RWPE1 (cell line): ENCODE measurements around the gene LIFR.

Experiments
- CTCF ChIA-PET: fragments of 350-600 bp; sonication (Branson Sonifier 250); formaldehyde crosslinking; extraction: SDS; loops from one replicate; lab custom pipeline; 2021; lab: Yijun Ruan, JAX
- POLR2A ChIA-PET: fragments of 400-600 bp; formaldehyde crosslinking; extraction: SDS; loops from one replicate; lab custom pipeline; 2020; ENCODE audit warnings: antibody characterized with exemption; ENCODE audit not compliant: low non-redundant PET; lab: Yijun Ruan, JAX
- DNase-seq: peaks from one replicate; pipeline ENCODE4 v3.0.0; 2012; ENCODE audit warnings: low spot score
- H3K27ac ChIP-seq: fragments of 450-650 bp; 2 replicates; pipeline ENCODE4 v1.5.1; 2017
- CTCF ChIP-seq: fragments of 450-650 bp; conservative IDR thresholded peaks from 2 replicates; pipeline ENCODE4 v1.5.1; 2017; ENCODE audit warnings: low read depth, mild to moderate bottlenecking

Gene LIFR

GRCh38 chr5:38543886-38544285 lies 12.6 kb downstream of the LIFR start:
- DNase-seq = no peak
- TF ChIP-seq CTCF = no peak
- ChIA-PET POLR2A (no interaction called here), CTCF (no interaction called here)
- no peak overlapping the region for H3K27ac ChIP-seq

- no peak for TF ChIP-seq CTCF
- no peak overlapping the region for H3K27ac ChIP-seq
- ChIA-PET CTCF (no interaction called here), POLR2A (no interaction called here)
- DNase-seq = no peak
Observed at GRCh38 chr5:38543074-38543473, 13.4 kb downstream of the LIFR start.

GRCh38 chr5:38541174-38541725 lies 15.2 kb downstream of the LIFR start:
- CTCF ChIA-PET = interaction anchor here (0.6 kb wide), 1 partner anchor 21 kb away, joined by 3 read pairs; no protein-coding TSS in a partner anchor
- no peak overlapping the region for H3K27ac ChIP-seq
- TF ChIP-seq CTCF = no peak
- POLR2A ChIA-PET = no interaction called here
- no peak for DNase-seq

- H3K27ac ChIP-seq = no peak overlapping the region
- ChIA-PET CTCF (interaction anchor here (1.0 kb wide), 1 partner anchor 9 kb away, joined by 3 read pairs; no protein-coding TSS in a partner anchor), POLR2A (no interaction called here)
- DNase-seq = no peak
- no peak for TF ChIP-seq CTCF
Observed at GRCh38 chr5:38540314-38540713, 16.1 kb downstream of the LIFR start.

- DNase-seq = no peak
- TF ChIP-seq CTCF = no peak
- ChIA-PET CTCF (interaction anchor here (0.6 to 1.0 kb wide), 3 partner anchors 14 to 139 kb away, joined by 3 read pairs; no protein-coding TSS in a partner anchor), POLR2A (no interaction called here)
- no peak overlapping the region for H3K27ac ChIP-seq
Observed at GRCh38 chr5:38538161-38538560, 18.3 kb downstream of the LIFR start.

- no peak for DNase-seq
- ChIA-PET CTCF (interaction anchor here (0.6 to 1.0 kb wide), 2 partner anchors 15 to 99 kb away, joined by 3 read pairs; no protein-coding TSS in a partner anchor), POLR2A (no interaction called here)
- no peak overlapping the region for H3K27ac ChIP-seq
- no peak for TF ChIP-seq CTCF
Observed at GRCh38 chr5:38537505-38537904, 18.9 kb downstream of the LIFR start.
